H1 (cell line): ENCODE data around the gene DDX55. TPM values are rescaled to one million over a fixed set of nuclear protein-coding genes. Genes with fewer than 3 reads are reported as not detected.

Source experiments
- CBX5 ChIP-seq: fragments of 300-800, 300-1000 bp; sonication (generic); IDR thresholded peaks from 2 replicates; pipeline ENCODE4 v1.7.1; 2016; ENCODE audit warnings: antibody characterized with exemption, low read length, low read depth
- CHD1 ChIP-seq: IDR thresholded peaks from 2 replicates; pipeline ENCODE4 v1.6.1; 2012; ENCODE audit warnings: low read depth, low read length, improper control_type of control experiment
- KDM4A ChIP-seq: IDR thresholded peaks from one replicate; pipeline ENCODE4 v1.7.1; 2012; ENCODE audit warnings: low read depth, mild to moderate bottlenecking, moderate library complexity, low read length, inconsistent platforms; ENCODE audit not compliant: severe bottlenecking
- NANOG ChIP-seq: IDR thresholded peaks from 2 replicates; pipeline ENCODE4 v1.6.1; 2011; ENCODE audit warnings: low read length, low read depth, mild to moderate bottlenecking, inconsistent platforms; ENCODE audit not compliant: insufficient read depth, poor library complexity, severe bottlenecking
- PHF8 ChIP-seq: fragments of 200-600 bp; sonication (generic); conservative IDR thresholded peaks from 2 replicates; pipeline ENCODE4 v1.7.1; 2012; ENCODE audit warnings: low read depth, mild to moderate bottlenecking, inconsistent platforms, low read length, moderate library complexity
- POLR2A ChIP-seq, 2 experiments: IDR thresholded peaks; 1 replicate in 1 of 2; 2 replicates in 1 of 2; pipeline ENCODE4 v1.6.1; 2011; ENCODE audit warnings: low read depth in 2 of 2, low read length in 2 of 2, mild to moderate bottlenecking in 2 of 2; ENCODE audit errors: control extremely low read depth in 1 of 2
- POU5F1 ChIP-seq: IDR thresholded peaks from 2 replicates; pipeline ENCODE4 v1.6.1; 2011; ENCODE audit warnings: low read depth, mild to moderate bottlenecking, low read length, moderate library complexity
- RFX5 ChIP-seq: IDR thresholded peaks from 2 replicates; pipeline ENCODE4 v1.6.1; 2011; ENCODE audit warnings: low read depth, low read length, improper control_type of control experiment, borderline replicate concordance
- TEAD4 ChIP-seq: IDR thresholded peaks from 2 replicates; pipeline ENCODE4 v1.6.1; 2012; ENCODE audit warnings: low read depth, low read length, inconsistent platforms, mixed read lengths
- polyA plus RNA-seq, 7 experiments: library from polyadenylated mRNA; depleted of rRNA in 3 of 7; stranded (reverse) in 5 of 7; unstranded in 2 of 7; fragments of >200 nt in 5 of 7; fragments of 200-250 nt in 2 of 7; gene quantifications; 1 replicate in 5 of 7; 2 replicates in 1 of 7; 4 replicates in 1 of 7; pipeline versions ENCODE4 v1.2.1 to v1.2.3, GENCODE V29; 2011 to 2013; ENCODE audit warnings: missing spikeins in 2 of 7, mixed read lengths in 2 of 7
- total RNA-seq: library from RNA; stranded (reverse); fragmentation: NEBNext Ultra II Directional; extraction: Animal tissue kit (Norgen Biotek cat#: 25700); gene quantifications from 2 replicates; pipeline ENCODE4 v1.2.1, GENCODE V29; 2021
- TF ChIP-seq, protein P1 (sequence below): fragments of 300-600 bp; sonication (generic); IDR thresholded peaks from 2 replicates; pipeline ENCODE4 v1.7.1; 2012; ENCODE audit warnings: low read length, moderate library complexity, mild to moderate bottlenecking, inconsistent platforms; ENCODE audit not compliant: insufficient replicate concordance
- TF ChIP-seq, protein P2 (sequence below): IDR thresholded peaks from 2 replicates; pipeline ENCODE4 v1.6.1; 2012; ENCODE audit warnings: inconsistent platforms

Gene DDX55
- total and polyA plus RNA-seq, 2 of the 8 experiments (the other 6 are each of a cell fraction or from before 2014, with no cell fraction given): 25.8 to 37.7 TPM

GRCh38 chr12:123654129-123654701 is 52.3 kb downstream of the DDX55 start (continued):
- TF ChIP-seq, protein P1, sequence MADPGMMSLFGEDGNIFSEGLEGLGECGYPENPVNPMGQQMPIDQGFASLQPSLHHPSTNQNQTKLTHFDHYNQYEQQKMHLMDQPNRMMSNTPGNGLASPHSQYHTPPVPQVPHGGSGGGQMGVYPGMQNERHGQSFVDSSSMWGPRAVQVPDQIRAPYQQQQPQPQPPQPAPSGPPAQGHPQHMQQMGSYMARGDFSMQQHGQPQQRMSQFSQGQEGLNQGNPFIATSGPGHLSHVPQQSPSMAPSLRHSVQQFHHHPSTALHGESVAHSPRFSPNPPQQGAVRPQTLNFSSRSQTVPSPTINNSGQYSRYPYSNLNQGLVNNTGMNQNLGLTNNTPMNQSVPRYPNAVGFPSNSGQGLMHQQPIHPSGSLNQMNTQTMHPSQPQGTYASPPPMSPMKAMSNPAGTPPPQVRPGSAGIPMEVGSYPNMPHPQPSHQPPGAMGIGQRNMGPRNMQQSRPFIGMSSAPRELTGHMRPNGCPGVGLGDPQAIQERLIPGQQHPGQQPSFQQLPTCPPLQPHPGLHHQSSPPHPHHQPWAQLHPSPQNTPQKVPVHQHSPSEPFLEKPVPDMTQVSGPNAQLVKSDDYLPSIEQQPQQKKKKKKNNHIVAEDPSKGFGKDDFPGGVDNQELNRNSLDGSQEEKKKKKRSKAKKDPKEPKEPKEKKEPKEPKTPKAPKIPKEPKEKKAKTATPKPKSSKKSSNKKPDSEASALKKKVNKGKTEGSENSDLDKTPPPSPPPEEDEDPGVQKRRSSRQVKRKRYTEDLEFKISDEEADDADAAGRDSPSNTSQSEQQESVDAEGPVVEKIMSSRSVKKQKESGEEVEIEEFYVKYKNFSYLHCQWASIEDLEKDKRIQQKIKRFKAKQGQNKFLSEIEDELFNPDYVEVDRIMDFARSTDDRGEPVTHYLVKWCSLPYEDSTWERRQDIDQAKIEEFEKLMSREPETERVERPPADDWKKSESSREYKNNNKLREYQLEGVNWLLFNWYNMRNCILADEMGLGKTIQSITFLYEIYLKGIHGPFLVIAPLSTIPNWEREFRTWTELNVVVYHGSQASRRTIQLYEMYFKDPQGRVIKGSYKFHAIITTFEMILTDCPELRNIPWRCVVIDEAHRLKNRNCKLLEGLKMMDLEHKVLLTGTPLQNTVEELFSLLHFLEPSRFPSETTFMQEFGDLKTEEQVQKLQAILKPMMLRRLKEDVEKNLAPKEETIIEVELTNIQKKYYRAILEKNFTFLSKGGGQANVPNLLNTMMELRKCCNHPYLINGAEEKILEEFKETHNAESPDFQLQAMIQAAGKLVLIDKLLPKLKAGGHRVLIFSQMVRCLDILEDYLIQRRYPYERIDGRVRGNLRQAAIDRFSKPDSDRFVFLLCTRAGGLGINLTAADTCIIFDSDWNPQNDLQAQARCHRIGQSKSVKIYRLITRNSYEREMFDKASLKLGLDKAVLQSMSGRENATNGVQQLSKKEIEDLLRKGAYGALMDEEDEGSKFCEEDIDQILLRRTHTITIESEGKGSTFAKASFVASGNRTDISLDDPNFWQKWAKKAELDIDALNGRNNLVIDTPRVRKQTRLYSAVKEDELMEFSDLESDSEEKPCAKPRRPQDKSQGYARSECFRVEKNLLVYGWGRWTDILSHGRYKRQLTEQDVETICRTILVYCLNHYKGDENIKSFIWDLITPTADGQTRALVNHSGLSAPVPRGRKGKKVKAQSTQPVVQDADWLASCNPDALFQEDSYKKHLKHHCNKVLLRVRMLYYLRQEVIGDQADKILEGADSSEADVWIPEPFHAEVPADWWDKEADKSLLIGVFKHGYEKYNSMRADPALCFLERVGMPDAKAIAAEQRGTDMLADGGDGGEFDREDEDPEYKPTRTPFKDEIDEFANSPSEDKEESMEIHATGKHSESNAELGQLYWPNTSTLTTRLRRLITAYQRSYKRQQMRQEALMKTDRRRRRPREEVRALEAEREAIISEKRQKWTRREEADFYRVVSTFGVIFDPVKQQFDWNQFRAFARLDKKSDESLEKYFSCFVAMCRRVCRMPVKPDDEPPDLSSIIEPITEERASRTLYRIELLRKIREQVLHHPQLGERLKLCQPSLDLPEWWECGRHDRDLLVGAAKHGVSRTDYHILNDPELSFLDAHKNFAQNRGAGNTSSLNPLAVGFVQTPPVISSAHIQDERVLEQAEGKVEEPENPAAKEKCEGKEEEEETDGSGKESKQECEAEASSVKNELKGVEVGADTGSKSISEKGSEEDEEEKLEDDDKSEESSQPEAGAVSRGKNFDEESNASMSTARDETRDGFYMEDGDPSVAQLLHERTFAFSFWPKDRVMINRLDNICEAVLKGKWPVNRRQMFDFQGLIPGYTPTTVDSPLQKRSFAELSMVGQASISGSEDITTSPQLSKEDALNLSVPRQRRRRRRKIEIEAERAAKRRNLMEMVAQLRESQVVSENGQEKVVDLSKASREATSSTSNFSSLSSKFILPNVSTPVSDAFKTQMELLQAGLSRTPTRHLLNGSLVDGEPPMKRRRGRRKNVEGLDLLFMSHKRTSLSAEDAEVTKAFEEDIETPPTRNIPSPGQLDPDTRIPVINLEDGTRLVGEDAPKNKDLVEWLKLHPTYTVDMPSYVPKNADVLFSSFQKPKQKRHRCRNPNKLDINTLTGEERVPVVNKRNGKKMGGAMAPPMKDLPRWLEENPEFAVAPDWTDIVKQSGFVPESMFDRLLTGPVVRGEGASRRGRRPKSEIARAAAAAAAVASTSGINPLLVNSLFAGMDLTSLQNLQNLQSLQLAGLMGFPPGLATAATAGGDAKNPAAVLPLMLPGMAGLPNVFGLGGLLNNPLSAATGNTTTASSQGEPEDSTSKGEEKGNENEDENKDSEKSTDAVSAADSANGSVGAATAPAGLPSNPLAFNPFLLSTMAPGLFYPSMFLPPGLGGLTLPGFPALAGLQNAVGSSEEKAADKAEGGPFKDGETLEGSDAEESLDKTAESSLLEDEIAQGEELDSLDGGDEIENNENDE: no peak
- no peak for TF ChIP-seq CHD1
- TF ChIP-seq, protein P2, sequence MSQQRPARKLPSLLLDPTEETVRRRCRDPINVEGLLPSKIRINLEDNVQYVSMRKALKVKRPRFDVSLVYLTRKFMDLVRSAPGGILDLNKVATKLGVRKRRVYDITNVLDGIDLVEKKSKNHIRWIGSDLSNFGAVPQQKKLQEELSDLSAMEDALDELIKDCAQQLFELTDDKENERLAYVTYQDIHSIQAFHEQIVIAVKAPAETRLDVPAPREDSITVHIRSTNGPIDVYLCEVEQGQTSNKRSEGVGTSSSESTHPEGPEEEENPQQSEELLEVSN: no peak
- no peak for TF ChIP-seq POLR2A (IDR thresholded peaks at IDR 0.05; ENCODE audit: control extremely low read depth in 1 of 2, low read depth in 2 of 2, low read length in 2 of 2)
- no peak for TF ChIP-seq TEAD4
- TF ChIP-seq PHF8: no peak
- no peak for TF ChIP-seq RFX5
- TF ChIP-seq KDM4A: no peak
- no peak for TF ChIP-seq NANOG
- TF ChIP-seq POU5F1: no peak
- no peak for TF ChIP-seq CBX5
